HepG2 (cell line): ENCODE results near the gene RNF208. TPM values are rescaled to one million over a fixed set of nuclear protein-coding genes. Genes with fewer than 3 reads are reported as not detected.

Experiments used
- AGO2 ChIP-seq: fragments of 200-400 bp; formaldehyde crosslinking; optimal IDR thresholded peaks from 2 replicates; pipeline ENCODE3; 2017; ENCODE audit warnings: mild to moderate bottlenecking, low read depth, low read length, moderate library complexity
- ATF3 ChIP-seq: sonication (generic); formaldehyde crosslinking; IDR thresholded peaks from 2 replicates; pipeline ENCODE4 v1.4.0; 2020; ENCODE audit warnings: missing genetic modification reagents
- FOXA1 ChIP-seq, 2 experiments: fragments of 450-650 bp in 1 of 2; sonication (generic) in 1 of 2; formaldehyde crosslinking in 1 of 2; IDR thresholded peaks; 2 replicates each; pipeline versions ENCODE4 v1.4.0 to v1.6.1; 2016 to 2020; ENCODE audit warnings: missing genetic modification reagents in 1 of 2
- HDAC1 ChIP-seq: sonication (generic); formaldehyde crosslinking; IDR thresholded peaks from 2 replicates; pipeline ENCODE4 v1.5.1; 2020; ENCODE audit warnings: mild to moderate bottlenecking, missing genetic modification reagents
- SP5 ChIP-seq: IDR thresholded peaks from 2 replicates; pipeline ENCODE4 v1.6.1; 2016; ENCODE audit warnings: low read depth, borderline replicate concordance
- ZNF318 ChIP-seq: sonication (generic); formaldehyde crosslinking; IDR thresholded peaks from 2 replicates; pipeline ENCODE4 v1.4.0; 2020; ENCODE audit warnings: mild to moderate bottlenecking, missing genetic modification reagents
- polyA plus RNA-seq, 8 experiments: library from polyadenylated mRNA; depleted of rRNA in 3 of 8; stranded (reverse) in 7 of 8; unstranded in 1 of 8; fragments of >200 nt; fragmentation: Illumina TruSeq in 4 of 8; extraction: Trizol in 4 of 8; gene quantifications; 2 replicates each; pipeline versions ENCODE4 v1.2.1 to v1.2.3, GENCODE V29; 2011 to 2016; ENCODE audit warnings: low read depth in 4 of 8, missing spikeins in 1 of 8, mixed read lengths in 1 of 8; ENCODE audit not compliant: insufficient read depth in 1 of 8
- total RNA-seq, 5 experiments: library from RNA; depleted of rRNA; stranded (reverse); fragments of >200 nt; fragmentation: Illumina TruSeq; extraction: Trizol; gene quantifications; 2 replicates each; pipeline ENCODE4 v1.2.3, GENCODE V29; 2016; ENCODE audit warnings: low read depth in 1 of 5
- TF ChIP-seq, protein P1 (sequence below): sonication (generic); formaldehyde crosslinking; IDR thresholded peaks from 2 replicates; pipeline ENCODE4 v1.4.0; 2020; ENCODE audit warnings: missing genetic modification reagents
- TF ChIP-seq, protein P2 (sequence below): sonication (generic); formaldehyde crosslinking; IDR thresholded peaks from 2 replicates; pipeline ENCODE4 v1.5.0; 2020; ENCODE audit warnings: mild to moderate bottlenecking, missing genetic modification reagents
- TF ChIP-seq, protein P3 (sequence below): IDR thresholded peaks from 2 replicates; pipeline ENCODE4 v1.6.1; 2016; ENCODE audit warnings: low read depth

RNF208 gene
- total and polyA plus RNA-seq, 2 of the 13 experiments (the other 11 are each of a cell fraction or from before 2014, with no cell fraction given) = 1.6 to 2.1 TPM

- no peak for TF ChIP-seq FOXA1 (IDR thresholded peaks at IDR 0.05)
- peak; percentile 88 for TF ChIP-seq FOXA1 (CRISPR knock-in tag; IDR thresholded peaks at IDR 0.05)
- peak; percentile 99 for TF ChIP-seq SP5
- peak; percentile 47; the same call in 1 of the 2 replicates for TF ChIP-seq ATF3 (CRISPR knock-in tag)
- TF ChIP-seq ZNF318 (CRISPR knock-in tag) = no peak
- peak; percentile 15 for TF ChIP-seq AGO2
- TF ChIP-seq, protein P1, sequence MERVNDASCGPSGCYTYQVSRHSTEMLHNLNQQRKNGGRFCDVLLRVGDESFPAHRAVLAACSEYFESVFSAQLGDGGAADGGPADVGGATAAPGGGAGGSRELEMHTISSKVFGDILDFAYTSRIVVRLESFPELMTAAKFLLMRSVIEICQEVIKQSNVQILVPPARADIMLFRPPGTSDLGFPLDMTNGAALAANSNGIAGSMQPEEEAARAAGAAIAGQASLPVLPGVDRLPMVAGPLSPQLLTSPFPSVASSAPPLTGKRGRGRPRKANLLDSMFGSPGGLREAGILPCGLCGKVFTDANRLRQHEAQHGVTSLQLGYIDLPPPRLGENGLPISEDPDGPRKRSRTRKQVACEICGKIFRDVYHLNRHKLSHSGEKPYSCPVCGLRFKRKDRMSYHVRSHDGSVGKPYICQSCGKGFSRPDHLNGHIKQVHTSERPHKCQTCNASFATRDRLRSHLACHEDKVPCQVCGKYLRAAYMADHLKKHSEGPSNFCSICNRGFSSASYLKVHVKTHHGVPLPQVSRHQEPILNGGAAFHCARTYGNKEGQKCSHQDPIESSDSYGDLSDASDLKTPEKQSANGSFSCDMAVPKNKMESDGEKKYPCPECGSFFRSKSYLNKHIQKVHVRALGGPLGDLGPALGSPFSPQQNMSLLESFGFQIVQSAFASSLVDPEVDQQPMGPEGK (CRISPR knock-in tag) = peak; percentile 84
- TF ChIP-seq, protein P2, sequence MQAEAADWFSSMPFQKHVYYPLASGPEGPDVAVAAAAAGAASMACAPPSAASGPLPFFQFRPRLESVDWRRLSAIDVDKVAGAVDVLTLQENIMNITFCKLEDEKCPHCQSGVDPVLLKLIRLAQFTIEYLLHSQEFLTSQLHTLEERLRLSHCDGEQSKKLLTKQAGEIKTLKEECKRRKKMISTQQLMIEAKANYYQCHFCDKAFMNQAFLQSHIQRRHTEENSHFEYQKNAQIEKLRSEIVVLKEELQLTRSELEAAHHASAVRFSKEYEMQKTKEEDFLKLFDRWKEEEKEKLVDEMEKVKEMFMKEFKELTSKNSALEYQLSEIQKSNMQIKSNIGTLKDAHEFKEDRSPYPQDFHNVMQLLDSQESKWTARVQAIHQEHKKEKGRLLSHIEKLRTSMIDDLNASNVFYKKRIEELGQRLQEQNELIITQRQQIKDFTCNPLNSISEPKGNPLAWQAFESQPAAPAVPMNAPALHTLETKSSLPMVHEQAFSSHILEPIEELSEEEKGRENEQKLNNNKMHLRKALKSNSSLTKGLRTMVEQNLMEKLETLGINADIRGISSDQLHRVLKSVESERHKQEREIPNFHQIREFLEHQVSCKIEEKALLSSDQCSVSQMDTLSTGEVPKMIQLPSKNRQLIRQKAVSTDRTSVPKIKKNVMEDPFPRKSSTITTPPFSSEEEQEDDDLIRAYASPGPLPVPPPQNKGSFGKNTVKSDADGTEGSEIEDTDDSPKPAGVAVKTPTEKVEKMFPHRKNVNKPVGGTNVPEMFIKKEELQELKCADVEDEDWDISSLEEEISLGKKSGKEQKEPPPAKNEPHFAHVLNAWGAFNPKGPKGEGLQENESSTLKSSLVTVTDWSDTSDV = peak; percentile 80; the same call in 1 of the 2 replicates
- TF ChIP-seq, protein P3, sequence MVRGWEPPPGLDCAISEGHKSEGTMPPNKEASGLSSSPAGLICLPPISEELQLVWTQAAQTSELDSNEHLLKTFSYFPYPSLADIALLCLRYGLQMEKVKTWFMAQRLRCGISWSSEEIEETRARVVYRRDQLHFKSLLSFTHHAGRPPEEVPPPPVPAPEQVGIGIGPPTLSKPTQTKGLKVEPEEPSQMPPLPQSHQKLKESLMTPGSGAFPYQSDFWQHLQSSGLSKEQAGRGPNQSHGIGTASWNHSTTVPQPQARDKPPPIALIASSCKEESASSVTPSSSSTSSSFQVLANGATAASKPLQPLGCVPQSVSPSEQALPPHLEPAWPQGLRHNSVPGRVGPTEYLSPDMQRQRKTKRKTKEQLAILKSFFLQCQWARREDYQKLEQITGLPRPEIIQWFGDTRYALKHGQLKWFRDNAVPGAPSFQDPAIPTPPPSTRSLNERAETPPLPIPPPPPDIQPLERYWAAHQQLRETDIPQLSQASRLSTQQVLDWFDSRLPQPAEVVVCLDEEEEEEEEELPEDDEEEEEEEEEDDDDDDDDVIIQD = no peak
- peak; percentile 79 for TF ChIP-seq HDAC1 (CRISPR knock-in tag)
Observed at GRCh38 chr9:137218754-137219271, 3.2 kb downstream of the RNF208 start (continued).
